OCI-LY7 (cell line): Measurements from ENCODE around the gene FAM78B.

Experiments
- EZH2phosphoT487 ChIP-seq: fragments of 200-600 bp; sonication (generic); IDR thresholded peaks from 2 replicates; pipeline ENCODE4 v1.6.1; 2018; ENCODE audit warnings: low read depth, borderline replicate concordance, mild to moderate bottlenecking, mixed run types, antibody characterized with exemption, low read length, moderate library complexity, mixed read lengths
- TF ChIP-seq, protein P1 (sequence below): fragments of 200-600 bp; sonication (generic); conservative IDR thresholded peaks from 2 replicates; pipeline ENCODE4 v1.5.1; 2014; ENCODE audit warnings: mild to moderate bottlenecking, antibody characterized with exemption, low read length, moderate library complexity, mixed read lengths

DNA sequence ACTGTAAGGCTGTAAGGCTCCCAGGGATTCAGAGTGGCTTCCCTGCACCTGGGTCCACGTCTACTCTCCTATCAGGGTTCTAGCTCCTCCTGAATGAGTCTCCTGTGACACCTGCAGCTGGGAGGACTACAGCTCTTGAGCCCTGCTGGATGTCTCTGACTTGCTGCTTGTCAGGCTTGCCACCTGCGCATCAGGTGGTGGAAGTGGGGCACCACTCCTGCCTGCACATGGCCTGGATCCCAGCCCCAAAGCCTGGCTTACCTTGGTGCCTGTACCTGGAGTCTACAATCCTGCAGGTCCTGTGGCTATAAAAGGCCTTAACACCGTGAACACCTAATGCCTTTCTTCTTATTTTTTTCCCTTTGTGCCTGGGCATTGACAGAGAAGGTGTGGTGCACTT, 82.2 kb downstream of the FAM78B start:
- TF ChIP-seq, protein P1, sequence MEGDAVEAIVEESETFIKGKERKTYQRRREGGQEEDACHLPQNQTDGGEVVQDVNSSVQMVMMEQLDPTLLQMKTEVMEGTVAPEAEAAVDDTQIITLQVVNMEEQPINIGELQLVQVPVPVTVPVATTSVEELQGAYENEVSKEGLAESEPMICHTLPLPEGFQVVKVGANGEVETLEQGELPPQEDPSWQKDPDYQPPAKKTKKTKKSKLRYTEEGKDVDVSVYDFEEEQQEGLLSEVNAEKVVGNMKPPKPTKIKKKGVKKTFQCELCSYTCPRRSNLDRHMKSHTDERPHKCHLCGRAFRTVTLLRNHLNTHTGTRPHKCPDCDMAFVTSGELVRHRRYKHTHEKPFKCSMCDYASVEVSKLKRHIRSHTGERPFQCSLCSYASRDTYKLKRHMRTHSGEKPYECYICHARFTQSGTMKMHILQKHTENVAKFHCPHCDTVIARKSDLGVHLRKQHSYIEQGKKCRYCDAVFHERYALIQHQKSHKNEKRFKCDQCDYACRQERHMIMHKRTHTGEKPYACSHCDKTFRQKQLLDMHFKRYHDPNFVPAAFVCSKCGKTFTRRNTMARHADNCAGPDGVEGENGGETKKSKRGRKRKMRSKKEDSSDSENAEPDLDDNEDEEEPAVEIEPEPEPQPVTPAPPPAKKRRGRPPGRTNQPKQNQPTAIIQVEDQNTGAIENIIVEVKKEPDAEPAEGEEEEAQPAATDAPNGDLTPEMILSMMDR: no peak
- TF ChIP-seq EZH2phosphoT487: no peak
